Aorta (tissue), 5 donors: Measurements from ENCODE around the gene FGR. TPM values are rescaled to one million over a fixed set of nuclear protein-coding genes. Genes with fewer than 3 reads are reported as not detected.

Source experiments
- ATAC-seq: fragments of 200-7000 bp; cut with Tn5 transposase; one replicate; pipeline ENCODE4 v1.9.1; 2022; ENCODE audit warnings: moderate library complexity; ENCODE audit not compliant: low FRiP score
- DNase-seq, 2 donors: peaks; one replicate each; pipeline ENCODE4 v3.0.0-alpha.2; 2020
- H3K27ac ChIP-seq, 2 donors: one replicate each; pipeline ENCODE4 v1.5.1; 2013; ENCODE audit warnings: low read length in 2 of 2, mild to moderate bottlenecking in 2 of 2, moderate library complexity in 2 of 2, control low read depth in 1 of 2, inconsistent platforms in 1 of 2, low read depth in 1 of 2
- H3K27me3 ChIP-seq, 2 donors: one replicate each; pipeline ENCODE4 v1.6.1; 2013; ENCODE audit warnings: control low read depth in 1 of 2, low read length in 1 of 2, mild to moderate bottlenecking in 1 of 2, moderate library complexity in 1 of 2; ENCODE audit not compliant: insufficient read depth in 2 of 2, control insufficient read depth in 1 of 2
- H3K36me3 ChIP-seq, 2 donors: one replicate each; pipeline ENCODE4 v1.6.1; 2013; ENCODE audit warnings: control low read depth in 1 of 2, low read length in 1 of 2, mild to moderate bottlenecking in 1 of 2; ENCODE audit not compliant: insufficient read depth in 2 of 2, control insufficient read depth in 1 of 2
- H3K4me1 ChIP-seq, 2 donors: one replicate each; pipeline ENCODE4 v1.6.1; 2013; ENCODE audit warnings: low read length in 2 of 2, control low read depth in 1 of 2, mild to moderate bottlenecking in 1 of 2, moderate library complexity in 1 of 2; ENCODE audit not compliant: insufficient read depth in 2 of 2, control insufficient read depth in 1 of 2
- H3K4me3 ChIP-seq, 2 donors: one replicate each; pipeline ENCODE4 v1.5.1; 2013; ENCODE audit warnings: low read length in 2 of 2, control low read depth in 1 of 2, mild to moderate bottlenecking in 1 of 2
- H3K9me3 ChIP-seq: one replicate; pipeline ENCODE4 v1.6.1; 2013; ENCODE audit warnings: mild to moderate bottlenecking, low read length; ENCODE audit not compliant: control insufficient read depth
- WGBS, 2 donors: extraction: QIAGEN DNeasy Blood & Tissue Kit; methylation state at CpG; one replicate each; pipeline ENCODE4 v1.1.7; 2013; 5-methylcytosine and 5-hydroxymethylcytosine counted together
- intact Hi-C, 2 donors: fragments of 100-400 bp; cut with DNase I; formaldehyde crosslinking; loops; one replicate each; pipeline versions ENCODE4 v1.14.2 to v1.15.0; 2022
- polyA plus RNA-seq, 2 donors: library from polyadenylated mRNA; stranded (reverse); fragments of 200-250 nt; gene quantifications; one replicate each; pipeline ENCODE4 v1.2.3, GENCODE V29; 2013
- total RNA-seq, 2 donors: library from RNA; stranded (reverse); fragmentation: NEBNext Ultra II Directional; extraction: Animal tissue kit (Norgen Biotek cat#: 25700); gene quantifications; one replicate each; pipeline ENCODE4 v1.2.1, GENCODE V29; 2021
- donor health status: healthy with polysubstance abuse.
- donor health status: Bipolar disorder and iron deficiency.
- donor health status: DM: no; HTN: no; CAD: no.
- donor health status: DM: no; HTN: no; CAD: no.
- donor health status: DM: yes; HTN: yes; CAD: no.

The FGR gene
- total and polyA plus RNA-seq, 4 donors, result 2.8 to 21.7 (median 12.1) TPM

GRCh38 chr1:27568300-27569087 is 66.5 kb downstream of the FGR start:
- DNase-seq, result peak; percentile 96 to 98
- no peaks in the 10 kb centered on the region for H3K27me3 ChIP-seq
- H3K9me3 ChIP-seq, result no peaks in the 10 kb centered on the region
- intact Hi-C loops, result loop anchor here in 1 of 2 donors (2.0 kb wide), 1 partner anchor 34 kb away; no protein-coding TSS in a partner anchor
- no peak overlapping the region for H3K4me3 ChIP-seq
- WGBS, 2 donors, result 1% methylated on average over 40 to 65 of the region's 65 CpGs
- peaks cover 0 to 3% of the 10 kb centered on the region in 2 donors for H3K4me1 ChIP-seq
- H3K27ac ChIP-seq, result peak overlapping the region; percentile 70 to 88
- no peaks in the 10 kb centered on the region for H3K36me3 ChIP-seq
- peak; percentile 87 for ATAC-seq

- no peak for DNase-seq
- intact Hi-C loops, result loop anchor here in 1 of 2 donors (2.0 kb wide), 1 partner anchor 35 kb away; no protein-coding TSS in a partner anchor
- Histone ChIP-seq H3K4me1 (peaks cover 0 to 3% of the 10 kb centered on the region in 2 donors), H3K9me3 (no peaks in the 10 kb centered on the region), H3K4me3 (no peak overlapping the region), H3K27ac (peak overlapping the region in 1 of 2 donors; percentile 88), H3K27me3 (no peaks in the 10 kb centered on the region), H3K36me3 (no peaks in the 10 kb centered on the region)
- ATAC-seq, result no peak
- WGBS, 2 donors, result 42 to 43% methylated on average over 8 of the region's 8 CpGs
Measured at GRCh38 chr1:27567971-27568299, 67.0 kb downstream of the FGR start.

GRCh38 chr1:27567146-27567526 is 67.8 kb downstream of the FGR start:
- Histone ChIP-seq H3K27ac (peak overlapping the region in 1 of 2 donors; percentile 88), H3K9me3 (no peaks in the 10 kb centered on the region), H3K4me3 (no peak overlapping the region), H3K4me1 (peaks cover 2 to 4% of the 10 kb centered on the region in 2 donors), H3K27me3 (no peaks in the 10 kb centered on the region), H3K36me3 (no peaks in the 10 kb centered on the region)
- ATAC-seq (no peak), DNase-seq (no peak)
- 44 to 46% methylated on average over 15 of the region's 15 CpGs for WGBS, 2 donors
- intact Hi-C loops, result no loop called here

GRCh38 chr1:27566462-27567145 is 68.4 kb downstream of the FGR start:
- intact Hi-C loops, result no loop called here
- no peak for ATAC-seq
- no peak for DNase-seq
- H3K36me3 ChIP-seq, result no peaks in the 10 kb centered on the region
- 13 to 17% methylated on average over 13 of the region's 13 CpGs for WGBS, 2 donors
- H3K4me1 ChIP-seq, result peaks cover 0 to 4% of the 10 kb centered on the region in 2 donors
- no peaks in the 10 kb centered on the region for H3K9me3 ChIP-seq
- no peak overlapping the region for H3K4me3 ChIP-seq
- H3K27me3 ChIP-seq, result no peaks in the 10 kb centered on the region
- peak overlapping the region; percentile 36 to 88 for H3K27ac ChIP-seq

GRCh38 chr1:27564710-27565649 is 70.0 kb downstream of the FGR start:
- ATAC-seq (peak; percentile 9), DNase-seq (peak; percentile 79 to 89)
- no peaks in the 10 kb centered on the region for H3K9me3 ChIP-seq
- H3K27ac ChIP-seq, result peak overlapping the region; percentile 76 to 88
- WGBS, 2 donors, result 7 to 11% methylated on average over 25 to 26 of the region's 26 CpGs
- no peaks in the 10 kb centered on the region for H3K36me3 ChIP-seq
- H3K27me3 ChIP-seq, result no peaks in the 10 kb centered on the region
- peaks cover 0 to 4% of the 10 kb centered on the region in 2 donors for H3K4me1 ChIP-seq
- intact Hi-C loops, result no loop called here
- H3K4me3 ChIP-seq, result no peak overlapping the region

GRCh38 chr1:27563591-27564471 is 71.2 kb downstream of the FGR start:
- H3K36me3 ChIP-seq, result no peaks in the 10 kb centered on the region
- WGBS, 2 donors, result 9 to 10% methylated on average over 10 of the region's 10 CpGs
- intact Hi-C loops, result no loop called here
- peak overlapping the region; percentile 70 to 78 for H3K27ac ChIP-seq
- no peak overlapping the region for H3K4me3 ChIP-seq
- peak; percentile 84 to 87 for DNase-seq
- H3K4me1 ChIP-seq, result peaks cover 0 to 4% of the 10 kb centered on the region in 2 donors
- ATAC-seq, result peak; percentile 72
- no peaks in the 10 kb centered on the region for H3K27me3 ChIP-seq
- H3K9me3 ChIP-seq, result no peaks in the 10 kb centered on the region

GRCh38 chr1:27563341-27563590 is 71.7 kb downstream of the FGR start:
- DNase-seq (no peak), ATAC-seq (no peak)
- peaks cover 0 to 4% of the 10 kb centered on the region in 2 donors for H3K4me1 ChIP-seq
- intact Hi-C loops, result no loop called here
- H3K4me3 ChIP-seq, result no peak overlapping the region
- H3K27ac ChIP-seq, result peak overlapping the region; percentile 70 to 78
- 31 to 33% methylated on average over 4 of the region's 4 CpGs for WGBS, 2 donors
- no peaks in the 10 kb centered on the region for H3K36me3 ChIP-seq
- H3K9me3 ChIP-seq, result no peaks in the 10 kb centered on the region
- no peaks in the 10 kb centered on the region for H3K27me3 ChIP-seq
